GM12891 (cell line): ENCODE measurements around the gene CFTR.

Source experiments
- POLR2A ChIP-seq: IDR thresholded peaks from 2 replicates; pipeline ENCODE4 v1.6.1; 2011; ENCODE audit warnings: low read depth, low read length, control low read depth
- POLR2AphosphoS5 ChIP-seq: IDR thresholded peaks from 2 replicates; pipeline ENCODE4 v1.6.1; 2011; ENCODE audit warnings: low read depth, low read length, control low read depth
- POU2F2 ChIP-seq: IDR thresholded peaks from 2 replicates; pipeline ENCODE4 v1.6.1; 2011; ENCODE audit warnings: low read depth, mild to moderate bottlenecking, control low read depth, low read length, moderate library complexity
- SPI1 ChIP-seq: IDR thresholded peaks from 2 replicates; pipeline ENCODE4 v1.6.1; 2011; ENCODE audit warnings: low read depth, low read length, control low read depth
- TAF1 ChIP-seq: IDR thresholded peaks from 2 replicates; pipeline ENCODE4 v1.6.1; 2011; ENCODE audit warnings: low read depth, low read length, control low read depth

DNA sequence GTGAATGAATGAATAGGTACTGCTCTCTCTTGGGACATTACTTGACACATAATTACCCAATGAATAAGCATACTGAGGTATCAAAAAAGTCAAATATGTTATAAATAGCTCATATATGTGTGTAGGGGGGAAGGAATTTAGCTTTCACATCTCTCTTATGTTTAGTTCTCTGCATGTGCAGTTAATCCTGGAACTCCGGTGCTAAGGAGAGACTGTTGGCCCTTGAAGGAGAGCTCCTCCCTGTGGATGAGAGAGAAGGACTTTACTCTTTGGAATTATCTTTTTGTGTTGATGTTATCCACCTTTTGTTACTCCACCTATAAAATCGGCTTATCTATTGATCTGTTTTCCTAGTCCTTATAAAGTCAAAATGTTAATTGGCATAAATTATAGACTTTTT is 1.2 kb downstream of the CFTR start:
- TF ChIP-seq POLR2A: no peak
- TF ChIP-seq TAF1: no peak
- no peak for TF ChIP-seq POU2F2
- no peak for TF ChIP-seq POLR2AphosphoS5
- no peak for TF ChIP-seq SPI1
